Keratinocyte (primary cell): Measurements from ENCODE around the gene TMEM183A. TPM values are rescaled to one million over a fixed set of nuclear protein-coding genes. Genes with fewer than 3 reads are reported as not detected.

Experiments
- DNase-seq: peaks from one replicate; pipeline ENCODE4 v3.0.0-alpha.2; 2011; ENCODE audit warnings: low read depth, missing footprints, low spot score
- FAIRE-seq: peaks from 2 replicates; lab custom pipeline; 2011; peaks lifted over from hg19 to GRCh38; lab: Jason Lieb, UNC
- H2AFZ ChIP-seq: 2 replicates; pipeline ENCODE4 v1.6.0; 2012; ENCODE audit warnings: low read length, control low read depth, inconsistent platforms; ENCODE audit not compliant: control insufficient read depth
- H3K27ac ChIP-seq: 2 replicates; pipeline ENCODE4 v1.5.1; 2011; ENCODE audit warnings: low read length; ENCODE audit not compliant: control insufficient read depth, insufficient read depth
- H3K27me3 ChIP-seq: 3 replicates; pipeline ENCODE4 v1.6.0; 2011; ENCODE audit warnings: low read length; ENCODE audit not compliant: control insufficient read depth, insufficient read depth; ENCODE audit errors: extremely low read depth
- H3K36me3 ChIP-seq, 2 experiments: 2 replicates in 1 of 2; 3 replicates in 1 of 2; pipeline ENCODE4 v1.5.1; 2011; ENCODE audit warnings: low read length in 2 of 2, mild to moderate bottlenecking in 1 of 2; ENCODE audit not compliant: control insufficient read depth in 2 of 2, insufficient read depth in 2 of 2; ENCODE audit errors: extremely low read depth in 1 of 2
- H3K4me1 ChIP-seq: 3 replicates; pipeline ENCODE4 v1.5.1; 2011; ENCODE audit warnings: low read length; ENCODE audit not compliant: control insufficient read depth, insufficient read depth; ENCODE audit errors: extremely low read depth
- H3K4me2 ChIP-seq: 3 replicates; pipeline ENCODE4 v1.6.0; 2011; ENCODE audit warnings: low read depth, low read length; ENCODE audit not compliant: control insufficient read depth, insufficient read depth; ENCODE audit errors: extremely low read depth
- H3K4me3 ChIP-seq, 3 experiments: fragments of 200-600 bp in 1 of 3; sonication (generic) in 1 of 3; 2 replicates in 2 of 3; 3 replicates in 1 of 3; pipeline ENCODE4 v1.5.1; 2011 to 2016; ENCODE audit warnings: low read length in 3 of 3, mild to moderate bottlenecking in 3 of 3, control low read depth in 2 of 3, inconsistent platforms in 1 of 3, low read depth in 1 of 3, mixed read lengths in 1 of 3, mixed run types in 1 of 3, moderate library complexity in 1 of 3; ENCODE audit not compliant: control insufficient read depth in 2 of 3, insufficient read depth in 2 of 3; ENCODE audit errors: extremely low read depth in 1 of 3
- H3K79me2 ChIP-seq: 2 replicates; pipeline ENCODE4 v1.6.0; 2012; ENCODE audit warnings: low read length; ENCODE audit not compliant: control insufficient read depth, insufficient read depth
- H3K9ac ChIP-seq: 3 replicates; pipeline ENCODE4 v1.6.0; 2011; ENCODE audit warnings: low read length; ENCODE audit not compliant: control insufficient read depth, insufficient read depth; ENCODE audit errors: extremely low read depth
- H3K9me1 ChIP-seq: 3 replicates; pipeline ENCODE4 v1.6.0; 2011; ENCODE audit warnings: low read length; ENCODE audit not compliant: control insufficient read depth, insufficient read depth; ENCODE audit errors: extremely low read depth
- H3K9me3 ChIP-seq: 2 replicates; pipeline ENCODE4 v1.5.1; 2012; ENCODE audit warnings: low read depth, low read length; ENCODE audit not compliant: control insufficient read depth
- H4K20me1 ChIP-seq: 3 replicates; pipeline ENCODE4 v1.6.0; 2011; ENCODE audit warnings: low read length; ENCODE audit not compliant: control insufficient read depth, insufficient read depth; ENCODE audit errors: extremely low read depth
- EZH2 ChIP-seq: IDR thresholded peaks from one replicate; pipeline ENCODE4 v1.6.1; 2012; ENCODE audit warnings: inconsistent platforms, mild to moderate bottlenecking, low read length, moderate library complexity
- dilution Hi-C: fragments of 300-500 bp; cut with MboI; formaldehyde crosslinking; loops from one replicate; pipeline ENCODE4 v1.7.0; 2020; ENCODE audit warnings: low sequenced_read_pairs; ENCODE audit not compliant: extremely low pct_ligation_motif_present
- polyA plus RNA-seq, 5 experiments: library from polyadenylated mRNA; depleted of rRNA in 3 of 5; stranded (reverse) in 3 of 5; stranded (forward) in 1 of 5; unstranded in 1 of 5; fragments of >200 nt; gene quantifications; 1 replicate in 1 of 5; 2 replicates in 3 of 5; 3 replicates in 1 of 5; pipeline versions ENCODE4 v1.2.1 to v1.2.3, GENCODE V29; 2011 to 2012; ENCODE audit warnings: missing spikeins in 2 of 5, low read depth in 1 of 5, low replicate concordance in 1 of 5
- TF ChIP-seq, protein P1 (sequence below), 3 experiments: IDR thresholded peaks in 1 of 3; conservative IDR thresholded peaks in 1 of 3; optimal IDR thresholded peaks in 1 of 3; 2 replicates in 2 of 3; 3 replicates in 1 of 3; pipeline versions ENCODE3 to v1.5.1; 2011; ENCODE audit warnings: low read length in 3 of 3, mild to moderate bottlenecking in 3 of 3, moderate library complexity in 2 of 3, control low read depth in 1 of 3, inconsistent platforms in 1 of 3; ENCODE audit not compliant: insufficient read depth in 2 of 3; ENCODE audit errors: extremely low read depth in 1 of 3

The TMEM183A gene
- polyA plus RNA-seq, 1 donor (not counting 4 experiments of a cell fraction or from before 2014, with no cell fraction given): 88.2 TPM

DNA sequence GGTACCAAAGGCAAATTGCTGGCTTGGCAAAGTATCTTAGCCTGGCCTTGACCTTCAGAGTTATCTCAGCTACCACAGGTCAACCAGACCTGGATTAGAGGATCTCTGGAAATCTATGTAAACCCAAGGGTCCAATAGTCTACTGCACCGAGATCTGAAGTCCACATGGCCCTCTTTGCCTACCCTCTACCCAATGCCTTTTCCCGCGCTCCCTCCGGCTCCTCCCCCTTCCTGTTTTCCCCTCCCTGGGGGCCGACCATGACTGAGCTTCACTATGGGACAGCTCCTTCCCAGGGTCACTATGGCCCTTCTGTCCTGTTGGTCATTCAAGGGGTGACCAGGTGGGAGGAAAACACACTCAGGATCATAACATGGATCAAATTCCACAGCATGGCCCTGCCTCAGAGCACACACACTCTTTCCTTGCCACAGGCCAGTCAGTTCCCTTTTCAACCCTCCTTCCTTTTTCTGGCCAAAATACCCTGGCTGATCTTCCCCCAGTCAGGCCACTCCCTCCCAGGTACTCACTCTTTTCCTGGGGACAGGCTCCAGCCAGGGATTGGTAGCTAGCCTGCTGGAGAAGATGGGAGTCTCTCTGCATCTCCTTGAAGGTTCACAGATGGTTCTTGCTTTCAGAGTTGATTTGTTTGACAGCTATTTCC lies 19.1 kb upstream of the TMEM183A start:
- dilution Hi-C loops: no loop called here
- FAIRE-seq: no peak

DNA sequence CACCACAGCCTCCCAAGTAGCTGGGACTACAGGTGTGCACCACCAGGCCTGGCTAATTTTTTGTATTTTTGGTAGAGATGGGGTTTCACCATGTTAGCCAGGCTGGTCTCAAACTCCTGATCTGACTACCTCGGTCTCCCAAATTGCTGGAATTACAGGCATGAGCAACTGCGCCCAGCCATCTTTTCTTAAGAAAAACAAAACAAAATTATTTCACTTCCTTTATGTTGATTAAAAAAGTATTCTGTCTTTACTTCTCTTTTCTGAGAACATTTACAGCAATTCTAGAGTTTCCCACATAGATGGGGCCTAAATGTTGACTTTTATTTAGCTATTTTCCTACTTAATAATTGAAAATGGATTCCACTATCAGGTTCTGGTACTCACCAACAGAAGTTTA lies 17.3 kb upstream of the TMEM183A start:
- H3K27me3 ChIP-seq: no peaks in the 10 kb centered on the region

More for the DNA sequence above, 19.1 kb upstream of the TMEM183A start:
- no peaks in the 10 kb centered on the region for H3K36me3 ChIP-seq
- H3K9me3 ChIP-seq: no peaks in the 10 kb centered on the region
- H3K4me1 ChIP-seq: no peaks in the 10 kb centered on the region
- no peaks in the 10 kb centered on the region for H3K9me1 ChIP-seq
- H3K4me3 ChIP-seq: no peak overlapping the region
- H4K20me1 ChIP-seq: no peaks in the 10 kb centered on the region
- H3K79me2 ChIP-seq: no peaks in the 10 kb centered on the region
- no peak for TF ChIP-seq EZH2
- TF ChIP-seq, protein P1, sequence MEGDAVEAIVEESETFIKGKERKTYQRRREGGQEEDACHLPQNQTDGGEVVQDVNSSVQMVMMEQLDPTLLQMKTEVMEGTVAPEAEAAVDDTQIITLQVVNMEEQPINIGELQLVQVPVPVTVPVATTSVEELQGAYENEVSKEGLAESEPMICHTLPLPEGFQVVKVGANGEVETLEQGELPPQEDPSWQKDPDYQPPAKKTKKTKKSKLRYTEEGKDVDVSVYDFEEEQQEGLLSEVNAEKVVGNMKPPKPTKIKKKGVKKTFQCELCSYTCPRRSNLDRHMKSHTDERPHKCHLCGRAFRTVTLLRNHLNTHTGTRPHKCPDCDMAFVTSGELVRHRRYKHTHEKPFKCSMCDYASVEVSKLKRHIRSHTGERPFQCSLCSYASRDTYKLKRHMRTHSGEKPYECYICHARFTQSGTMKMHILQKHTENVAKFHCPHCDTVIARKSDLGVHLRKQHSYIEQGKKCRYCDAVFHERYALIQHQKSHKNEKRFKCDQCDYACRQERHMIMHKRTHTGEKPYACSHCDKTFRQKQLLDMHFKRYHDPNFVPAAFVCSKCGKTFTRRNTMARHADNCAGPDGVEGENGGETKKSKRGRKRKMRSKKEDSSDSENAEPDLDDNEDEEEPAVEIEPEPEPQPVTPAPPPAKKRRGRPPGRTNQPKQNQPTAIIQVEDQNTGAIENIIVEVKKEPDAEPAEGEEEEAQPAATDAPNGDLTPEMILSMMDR (optimal IDR thresholded peaks at IDR 0.05 in 1 of 3, IDR thresholded peaks at IDR 0.05 in 1 of 3, conservative IDR thresholded peaks at IDR 0.05 in 1 of 3; ENCODE audit: extremely low read depth in 1 of 3, insufficient read depth in 2 of 3, low read length in 3 of 3): no peak
- H3K27me3 ChIP-seq: no peaks in the 10 kb centered on the region
- H3K9ac ChIP-seq: no peak overlapping the region
- H3K27ac ChIP-seq: no peak overlapping the region
- H3K4me2 ChIP-seq: no peak overlapping the region
- no peak overlapping the region for H2AFZ ChIP-seq
- no peak for DNase-seq

More for the DNA sequence above, 17.3 kb upstream of the TMEM183A start:
- dilution Hi-C loops: no loop called here
- no peaks in the 10 kb centered on the region for H3K36me3 ChIP-seq
- no peaks in the 10 kb centered on the region for H3K4me1 ChIP-seq
- FAIRE-seq (no peak), DNase-seq (no peak)
- TF ChIP-seq, protein P1 (optimal IDR thresholded peaks at IDR 0.05 in 1 of 3, IDR thresholded peaks at IDR 0.05 in 1 of 3, conservative IDR thresholded peaks at IDR 0.05 in 1 of 3; ENCODE audit: extremely low read depth in 1 of 3, insufficient read depth in 2 of 3, low read length in 3 of 3): no peak
- no peak for TF ChIP-seq EZH2
- H3K4me3 ChIP-seq: no peak overlapping the region
- H3K27ac ChIP-seq: no peak overlapping the region
- no peaks in the 10 kb centered on the region for H3K9me1 ChIP-seq
- no peaks in the 10 kb centered on the region for H3K9me3 ChIP-seq
- H3K79me2 ChIP-seq: no peaks in the 10 kb centered on the region
- H2AFZ ChIP-seq: no peak overlapping the region
- no peak overlapping the region for H3K9ac ChIP-seq
- no peak overlapping the region for H3K4me2 ChIP-seq
- no peaks in the 10 kb centered on the region for H4K20me1 ChIP-seq
